ENCODE results near the gene LCP1.

Gene LCP1

GRCh38 chr13:46127358-46128023 lies 54.5 kb downstream of the LCP1 start:
- DNase-seq (ENCODE audit: low spot score), result no peak

- DNase-seq (ENCODE audit: low spot score), result peak; percentile 81
Measured at GRCh38 chr13:46126552-46127357, 55.2 kb downstream of the LCP1 start.

- DNase-seq (ENCODE audit: low spot score), result no peak
Measured at GRCh38 chr13:46126056-46126455, 55.9 kb downstream of the LCP1 start.

GRCh38 chr13:46124967-46125933 lies 56.7 kb downstream of the LCP1 start:
- no peak for DNase-seq (ENCODE audit: low spot score)

GRCh38 chr13:46124531-46124966 lies 57.4 kb downstream of the LCP1 start:
- DNase-seq (ENCODE audit: low spot score), result no peak

- no peak for DNase-seq (ENCODE audit: low spot score)
Measured at GRCh38 chr13:46122304-46122703, 59.7 kb downstream of the LCP1 start.

GRCh38 chr13:46121597-46122163 lies 60.3 kb downstream of the LCP1 start:
- no peak for DNase-seq (ENCODE audit: low spot score)

- no peak for DNase-seq (ENCODE audit: low spot score)
Measured at GRCh38 chr13:46121033-46121432, 60.9 kb downstream of the LCP1 start.

DNA sequence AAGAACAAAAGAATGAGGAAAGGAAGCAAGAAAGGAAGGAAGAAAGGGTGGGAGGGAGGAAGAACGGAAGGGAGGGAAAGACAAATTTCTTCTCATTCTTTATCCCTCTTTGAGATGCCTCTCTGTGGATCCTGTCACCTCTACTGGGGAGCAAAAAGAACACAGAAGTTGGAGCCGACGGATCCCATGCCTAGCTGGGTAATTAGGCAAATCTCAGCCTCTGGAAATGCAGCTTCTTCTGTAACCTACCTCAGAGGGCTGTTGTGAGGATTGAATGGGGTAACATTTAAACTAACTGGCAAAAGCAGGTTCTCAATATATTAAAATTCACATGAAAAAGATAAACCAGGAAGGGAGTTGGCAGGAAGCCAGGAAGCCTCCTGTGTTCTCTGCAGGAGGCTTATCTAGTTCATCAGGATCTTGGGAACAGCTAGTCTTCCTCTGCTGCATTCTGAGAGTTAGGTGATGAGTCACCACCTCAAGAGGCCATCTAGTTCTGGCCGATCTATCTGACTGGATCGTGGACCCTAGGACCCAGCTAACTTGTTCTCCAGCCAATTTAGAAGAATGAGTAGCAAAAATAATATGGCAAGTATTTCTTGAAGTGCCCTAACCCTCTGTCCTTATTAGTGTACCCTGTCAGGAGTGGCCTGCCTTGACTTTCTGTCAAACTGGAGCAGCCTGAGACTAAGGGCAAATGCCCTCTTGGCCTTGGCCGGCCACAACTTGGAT lies 61.9 kb downstream of the LCP1 start:
- no peak for DNase-seq (ENCODE audit: low spot score)

GRCh38 chr13:46116653-46117502 lies 65.1 kb downstream of the LCP1 start:
- no peak for DNase-seq (ENCODE audit: low spot score)

- DNase-seq (ENCODE audit: low spot score), result no peak
Measured at GRCh38 chr13:46114613-46115012, 67.4 kb downstream of the LCP1 start.

GRCh38 chr13:46113596-46113995 lies 68.4 kb downstream of the LCP1 start:
- DNase-seq (ENCODE audit: low spot score), result no peak

GRCh38 chr13:46111151-46111550 lies 70.8 kb downstream of the LCP1 start:
- no peak for DNase-seq (ENCODE audit: low spot score)

- no peak for DNase-seq (ENCODE audit: low spot score)
Measured at GRCh38 chr13:46109451-46109850, 72.5 kb downstream of the LCP1 start.

- no peak for DNase-seq (ENCODE audit: low spot score)
Measured at GRCh38 chr13:46106839-46107371, 75.1 kb downstream of the LCP1 start.

GRCh38 chr13:46104868-46105267 lies 77.1 kb downstream of the LCP1 start, which contains the start of gene CPB2:
CPB2 (minus strand) TSS chr13:46105033; CDS start chr13:46105009, 24 bp downstream.
- DNase-seq (ENCODE audit: low spot score), result no peak

DNA sequence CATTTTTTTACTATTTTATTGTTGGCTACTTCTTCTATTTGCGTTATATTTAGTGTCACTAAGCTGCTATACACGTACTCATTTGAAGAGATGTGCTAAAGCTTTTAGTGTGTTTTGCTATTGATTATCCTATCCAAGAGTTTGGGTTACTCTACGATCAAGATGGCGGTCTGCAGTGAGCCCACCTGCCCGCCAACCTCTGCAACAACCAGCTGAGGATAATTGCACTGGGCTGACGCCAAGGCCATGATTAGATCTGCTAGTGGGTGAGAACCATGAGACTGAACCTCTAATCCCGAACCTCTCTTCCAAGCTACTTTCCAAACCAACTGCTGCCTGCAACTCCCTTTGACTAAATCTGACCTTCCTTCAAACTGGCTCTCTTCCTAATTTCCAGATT lies 78.9 kb downstream of the LCP1 start:
- DNase-seq (ENCODE audit: low spot score), result no peak

- DNase-seq (ENCODE audit: low spot score), result no peak
Measured at GRCh38 chr13:46102255-46102605, 79.7 kb downstream of the LCP1 start.

DNA sequence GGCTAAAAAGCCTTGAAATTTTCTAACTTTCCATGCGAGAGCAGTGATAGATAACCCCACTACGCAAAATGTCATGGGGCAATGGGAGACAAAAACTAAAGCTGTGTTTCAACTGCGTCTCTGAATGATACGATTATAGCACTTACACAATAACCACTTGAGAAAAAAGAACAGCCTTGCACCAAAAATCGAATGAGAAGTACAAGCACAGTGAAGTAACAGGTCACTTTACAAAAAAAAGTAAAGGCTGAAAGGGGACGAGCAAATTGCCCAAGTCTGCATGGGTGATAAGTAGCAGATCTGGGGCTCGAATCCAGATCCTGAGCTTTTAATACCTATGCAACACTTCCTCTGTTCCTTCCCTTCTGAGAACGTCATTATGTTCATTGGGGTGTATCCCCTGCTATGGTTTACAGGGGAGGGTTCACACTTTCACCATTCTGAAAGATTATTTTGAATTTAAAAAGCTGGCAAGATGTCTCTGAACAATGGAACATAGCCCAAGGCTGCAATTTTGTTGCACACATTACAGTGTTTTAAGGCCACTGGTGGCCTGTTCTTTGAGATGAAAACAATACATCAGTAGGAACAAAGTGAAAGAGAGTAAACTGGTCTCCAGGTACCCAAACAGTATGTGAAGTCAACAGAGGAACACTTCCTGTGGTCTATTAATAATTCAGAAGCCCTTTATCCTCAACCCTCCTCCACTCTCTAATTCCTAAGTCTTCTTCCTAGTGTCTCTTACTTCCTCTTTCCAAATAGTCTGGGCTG lies 80.3 kb downstream of the LCP1 start:
- no peak for DNase-seq (ENCODE audit: low spot score)
